ENCODE measurements around the gene TJAP1. TPM values are rescaled to one million over a fixed set of nuclear protein-coding genes. Genes with fewer than 3 reads are reported as not detected.

TJAP1 gene
- total and polyA plus RNA-seq, 2 experiments from 2014 or later: 10.3 to 16.4 TPM

DNA sequence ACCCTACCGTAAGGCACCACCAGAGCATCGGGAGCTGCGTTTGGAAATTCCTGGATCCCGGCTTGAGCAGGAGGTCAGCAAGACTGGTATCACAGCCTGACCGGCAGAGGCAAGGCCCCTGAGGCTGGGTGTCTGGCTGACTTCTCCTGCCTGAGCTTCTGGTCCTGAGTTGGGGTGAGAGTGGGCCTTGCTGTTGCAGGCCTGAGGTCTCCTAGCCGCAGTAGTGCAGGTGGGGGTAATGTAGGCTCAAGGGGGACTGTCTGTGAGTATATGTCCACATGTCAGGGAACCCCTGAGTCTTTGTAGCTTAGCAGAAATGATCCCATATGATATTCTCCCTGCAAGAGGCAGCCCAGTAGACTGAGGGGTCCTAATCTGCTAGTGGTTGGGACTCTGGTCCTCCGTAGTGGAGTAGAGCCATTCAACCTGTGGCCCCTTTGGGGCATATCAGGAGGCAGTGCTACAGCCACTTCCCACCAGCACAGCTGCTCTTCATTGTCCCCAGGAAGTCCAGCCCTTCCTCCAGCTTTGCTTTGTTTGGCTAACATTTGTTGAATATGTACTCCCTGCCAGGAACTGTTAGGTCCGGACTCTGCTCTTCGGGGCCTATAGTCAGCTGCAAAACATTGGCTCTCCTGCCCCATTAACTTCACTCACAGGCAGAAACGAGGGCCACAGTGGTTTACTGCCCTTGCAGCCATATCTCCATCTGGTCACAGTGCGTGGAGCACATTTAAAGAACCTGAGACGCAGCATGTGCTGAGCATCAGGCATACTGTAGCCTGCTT lies 21.9 kb downstream of the TJAP1 start:
- Histone ChIP-seq H3K4me3 (no peak overlapping the region), H3K4me2 (no peak overlapping the region), H3K36me3 (replicated peaks; ENCODE audit: insufficient read depth, low read depth) (no peaks in the 10 kb centered on the region), H3K79me2 (peaks cover 17% of the 10 kb centered on the region), H3K27me3 (no peaks in the 10 kb centered on the region), H3K9me2 (replicated peaks; ENCODE audit: insufficient read depth) (no peaks in the 10 kb centered on the region), H3K9me3 (ENCODE audit: low read depth) (no peaks in the 10 kb centered on the region), H3K27ac (no peak overlapping the region), H4K20me1 (ENCODE audit: insufficient read depth, poor library complexity, severe bottlenecking) (peaks cover 12% of the 10 kb centered on the region), H3K4me1 (ENCODE audit: insufficient read depth) (peaks cover 24% of the 10 kb centered on the region), H2AFZ (no peak overlapping the region)
- no peak for TF ChIP-seq EZH2phosphoT487 (IDR thresholded peaks at IDR 0.05; ENCODE audit: low read depth, severe bottlenecking, unreplicated experiment)
- TF ChIP-seq, protein P1, sequence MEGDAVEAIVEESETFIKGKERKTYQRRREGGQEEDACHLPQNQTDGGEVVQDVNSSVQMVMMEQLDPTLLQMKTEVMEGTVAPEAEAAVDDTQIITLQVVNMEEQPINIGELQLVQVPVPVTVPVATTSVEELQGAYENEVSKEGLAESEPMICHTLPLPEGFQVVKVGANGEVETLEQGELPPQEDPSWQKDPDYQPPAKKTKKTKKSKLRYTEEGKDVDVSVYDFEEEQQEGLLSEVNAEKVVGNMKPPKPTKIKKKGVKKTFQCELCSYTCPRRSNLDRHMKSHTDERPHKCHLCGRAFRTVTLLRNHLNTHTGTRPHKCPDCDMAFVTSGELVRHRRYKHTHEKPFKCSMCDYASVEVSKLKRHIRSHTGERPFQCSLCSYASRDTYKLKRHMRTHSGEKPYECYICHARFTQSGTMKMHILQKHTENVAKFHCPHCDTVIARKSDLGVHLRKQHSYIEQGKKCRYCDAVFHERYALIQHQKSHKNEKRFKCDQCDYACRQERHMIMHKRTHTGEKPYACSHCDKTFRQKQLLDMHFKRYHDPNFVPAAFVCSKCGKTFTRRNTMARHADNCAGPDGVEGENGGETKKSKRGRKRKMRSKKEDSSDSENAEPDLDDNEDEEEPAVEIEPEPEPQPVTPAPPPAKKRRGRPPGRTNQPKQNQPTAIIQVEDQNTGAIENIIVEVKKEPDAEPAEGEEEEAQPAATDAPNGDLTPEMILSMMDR (IDR thresholded peaks at IDR 0.05; ENCODE audit: poor library complexity): no peak
- TF ChIP-seq EZH2 (IDR thresholded peaks at IDR 0.05; ENCODE audit: borderline replicate concordance): no peak
- no peak for DNase-seq (ENCODE audit: low spot score)
- WGBS (ENCODE audit: low lambda C conversion rate, missing lambda C conversion rate): 93% methylated on average over 12 of the region's 12 CpGs

DNA sequence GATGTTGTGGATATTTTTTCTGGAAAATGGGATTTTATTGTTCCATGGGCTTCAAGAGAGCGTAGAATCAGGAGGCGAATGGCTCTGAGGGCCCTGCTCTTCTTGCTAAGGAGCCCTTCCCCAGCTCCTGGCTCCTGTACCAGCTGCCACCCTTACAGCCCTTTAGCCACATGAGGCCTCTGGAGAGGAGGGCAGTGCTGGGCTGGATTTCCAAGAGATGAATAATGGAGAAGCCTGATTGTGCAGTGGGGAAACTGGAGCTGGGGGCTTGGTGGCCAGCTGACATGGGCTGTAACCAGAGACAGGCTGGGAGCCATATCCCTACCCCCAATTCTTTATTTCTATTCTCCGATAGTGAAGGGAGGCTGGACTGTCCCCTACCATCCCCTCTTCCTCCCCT lies 23.6 kb downstream of the TJAP1 start:
- no peaks in the 10 kb centered on the region for H3K36me3 ChIP-seq (replicated peaks; ENCODE audit: insufficient read depth, low read depth)
- no peaks in the 10 kb centered on the region for H3K9me3 ChIP-seq (ENCODE audit: low read depth)
- no peak for DNase-seq (ENCODE audit: low spot score)

DNA sequence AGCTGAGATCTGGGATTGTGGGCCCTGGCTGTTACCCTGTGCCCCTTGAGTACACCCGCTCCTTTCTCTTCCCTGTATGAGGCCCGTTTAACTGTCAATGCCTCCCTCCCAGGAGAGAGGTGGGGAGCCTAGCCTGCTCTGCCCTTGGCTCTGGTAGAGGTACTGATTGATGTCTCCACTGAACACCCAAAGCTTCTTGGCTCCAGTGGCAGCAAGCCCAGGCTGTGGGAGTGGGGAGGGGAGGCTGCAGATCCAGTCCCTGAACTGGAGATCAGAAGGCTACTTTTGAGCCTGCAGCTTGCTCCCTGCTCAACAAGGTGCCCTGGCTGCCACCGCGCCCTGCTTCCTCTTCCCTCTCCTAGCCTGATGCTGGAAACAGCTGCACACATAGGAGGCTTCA lies 25.3 kb downstream of the TJAP1 start:
- H2AFZ ChIP-seq: no peak overlapping the region
- H3K9me3 ChIP-seq (ENCODE audit: low read depth): no peaks in the 10 kb centered on the region
- H3K4me1 ChIP-seq (ENCODE audit: insufficient read depth): peaks cover 4% of the 10 kb centered on the region
- H3K36me3 ChIP-seq (replicated peaks; ENCODE audit: insufficient read depth, low read depth): no peaks in the 10 kb centered on the region
- H3K27me3 ChIP-seq: no peaks in the 10 kb centered on the region
- H3K4me3 ChIP-seq: no peak overlapping the region
- no peaks in the 10 kb centered on the region for H3K79me2 ChIP-seq
- H4K20me1 ChIP-seq (ENCODE audit: insufficient read depth, poor library complexity, severe bottlenecking): peaks cover under 1% of the 10 kb centered on the region
- no peak overlapping the region for H3K27ac ChIP-seq
- no peak for DNase-seq (ENCODE audit: low spot score)
- TF ChIP-seq, protein P1 (IDR thresholded peaks at IDR 0.05; ENCODE audit: poor library complexity): no peak
- TF ChIP-seq EZH2 (IDR thresholded peaks at IDR 0.05; ENCODE audit: borderline replicate concordance): no peak
- no peak for TF ChIP-seq EZH2phosphoT487 (IDR thresholded peaks at IDR 0.05; ENCODE audit: low read depth, severe bottlenecking, unreplicated experiment)
- WGBS (ENCODE audit: low lambda C conversion rate, missing lambda C conversion rate): 93% methylated on average over 4 of the region's 4 CpGs
- no peaks in the 10 kb centered on the region for H3K9me2 ChIP-seq (replicated peaks; ENCODE audit: insufficient read depth)
- no peak overlapping the region for H3K4me2 ChIP-seq

More for the DNA sequence above, 23.6 kb downstream of the TJAP1 start:
- Histone ChIP-seq H4K20me1 (ENCODE audit: insufficient read depth, poor library complexity, severe bottlenecking) (peaks cover 9% of the 10 kb centered on the region), H2AFZ (no peak overlapping the region), H3K4me1 (ENCODE audit: insufficient read depth) (peaks cover 12% of the 10 kb centered on the region), H3K27ac (no peak overlapping the region), H3K79me2 (peaks cover 7% of the 10 kb centered on the region), H3K27me3 (no peaks in the 10 kb centered on the region), H3K4me3 (no peak overlapping the region), H3K9me2 (replicated peaks; ENCODE audit: insufficient read depth) (no peaks in the 10 kb centered on the region), H3K4me2 (no peak overlapping the region)
- TF ChIP-seq, protein P1 (IDR thresholded peaks at IDR 0.05; ENCODE audit: poor library complexity): no peak
- TF ChIP-seq EZH2 (IDR thresholded peaks at IDR 0.05; ENCODE audit: borderline replicate concordance): no peak
- TF ChIP-seq EZH2phosphoT487 (IDR thresholded peaks at IDR 0.05; ENCODE audit: low read depth, severe bottlenecking, unreplicated experiment): no peak
- WGBS (ENCODE audit: low lambda C conversion rate, missing lambda C conversion rate): 98% methylated on average over 3 of the region's 3 CpGs

All from hepatocyte (in vitro differentiated cells).